Measurements from ENCODE around the gene OR2S2. TPM values are rescaled to one million over a fixed set of nuclear protein-coding genes. Genes with fewer than 3 reads are reported as not detected.
"Not testable (repeated sequence)": the region's sequence is repeated elsewhere in the genome, so short reads cannot be mapped to it uniquely, and the experiment has no call there.

The OR2S2 gene
- total and polyA plus RNA-seq, 8 donors, result not detected

GRCh38 chr9:36005891-36006290 is 47.9 kb upstream of the OR2S2 start:
- 80 to 100% (median 85%) methylated on average over 1 of the region's 1 CpG for WGBS, 5 donors
- Histone ChIP-seq H3K27me3 (peaks cover 0 to 19% (median 0%) of the 10 kb centered on the region in 3 donors), H3K4me3 (no peak overlapping the region), H3K27ac (no peak overlapping the region), H3K9me3 (peaks cover 0 to 8% (median 7%) of the 10 kb centered on the region in 4 donors), H3K36me3 (no peaks in the 10 kb centered on the region), H3K4me1 (peaks cover 0 to 12% (median 3%) of the 10 kb centered on the region in 4 donors)
- no peak for TF ChIP-seq POLR2AphosphoS5 (IDR thresholded peaks at IDR 0.05)
- no peak for TF ChIP-seq POLR2A (IDR thresholded peaks at IDR 0.05)
- intact Hi-C loops (cut with DNase I; ENCODE audit: low total_unique reads), result no loop called here
- DNase-seq, result no peak

GRCh38 chr9:35998333-35998732 is 40.4 kb upstream of the OR2S2 start:
- 93 to 100% (median 95%) methylated on average over 1 of the region's 1 CpG for WGBS, 5 donors
- Histone ChIP-seq H3K36me3 (no peaks in the 10 kb centered on the region), H3K9me3 (peaks cover 0 to 8% (median 6%) of the 10 kb centered on the region in 4 donors), H3K27me3 (peaks cover 0 to 11% (median 0%) of the 10 kb centered on the region in 3 donors), H3K27ac (no peak overlapping the region), H3K4me3 (no peak overlapping the region), H3K4me1 (no peaks in the 10 kb centered on the region)
- no peak for DNase-seq
- TF ChIP-seq EP300 (IDR thresholded peaks at IDR 0.05) (no peak), POLR2AphosphoS5 (IDR thresholded peaks at IDR 0.05) (no peak), CTCF (IDR thresholded peaks at IDR 0.05) (no peak), POLR2A (IDR thresholded peaks at IDR 0.05) (no peak)
- intact Hi-C loops (cut with DNase I; ENCODE audit: low total_unique reads), result no loop called here

GRCh38 chr9:35997016-35997415 is 39.1 kb upstream of the OR2S2 start:
- not testable (repeated sequence) for H3K27ac ChIP-seq
- 83 to 95% (median 90%) methylated on average over 4 of the region's 4 CpGs for WGBS, 5 donors

GRCh38 chr9:35996358-35996970 is 38.5 kb upstream of the OR2S2 start:
- H3K36me3 ChIP-seq, result no peaks in the 10 kb centered on the region
- intact Hi-C loops (cut with DNase I; ENCODE audit: low total_unique reads), result no loop called here
- no peak for TF ChIP-seq POLR2AphosphoS5 (IDR thresholded peaks at IDR 0.05)
- TF ChIP-seq CTCF (IDR thresholded peaks at IDR 0.05), result no peak
- TF ChIP-seq EP300 (IDR thresholded peaks at IDR 0.05), result no peak
- TF ChIP-seq POLR2A (IDR thresholded peaks at IDR 0.05), result no peak
- H3K27me3 ChIP-seq, result peaks cover 0 to 3% (median 0%) of the 10 kb centered on the region in 3 donors
- no peak overlapping the region for H3K4me3 ChIP-seq
- H3K4me1 ChIP-seq, result no peaks in the 10 kb centered on the region
- H3K27ac ChIP-seq, result no peak overlapping the region
- WGBS, 5 donors, result 72 to 96% (median 89%) methylated on average over 1 of the region's 1 CpG
- DNase-seq, result no peak
- H3K9me3 ChIP-seq, result peaks cover 0 to 8% (median 6%) of the 10 kb centered on the region in 4 donors

More at GRCh38 chr9:35997016-35997415, 39.1 kb upstream of the OR2S2 start:
- DNase-seq; H3K9me3 ChIP-seq; H3K4me1 ChIP-seq; H3K27me3 ChIP-seq; H3K36me3 ChIP-seq; intact Hi-C loops (cut with DNase I; ENCODE audit: low total_unique reads); H3K4me3 ChIP-seq: not testable (repeated sequence)

GRCh38 chr9:35994959-35995358 is 37.0 kb upstream of the OR2S2 start:
- DNase-seq, result no peak
- Histone ChIP-seq H3K27me3 (peaks cover 0 to 8% (median 0%) of the 10 kb centered on the region in 3 donors), H3K27ac (no peak overlapping the region), H3K9me3 (peaks cover 0 to 8% (median 6%) of the 10 kb centered on the region in 4 donors), H3K4me1 (no peaks in the 10 kb centered on the region), H3K4me3 (no peak overlapping the region), H3K36me3 (no peaks in the 10 kb centered on the region)
- no peak for TF ChIP-seq POLR2A (IDR thresholded peaks at IDR 0.05)
- TF ChIP-seq POLR2AphosphoS5 (IDR thresholded peaks at IDR 0.05), result no peak
- TF ChIP-seq CTCF (IDR thresholded peaks at IDR 0.05), result no peak
- TF ChIP-seq EP300 (IDR thresholded peaks at IDR 0.05), result no peak
- WGBS, 5 donors, result 45 to 60% (median 54%) methylated on average over 2 of the region's 2 CpGs
- intact Hi-C loops (cut with DNase I; ENCODE audit: low total_unique reads), result no loop called here

Measured in stomach (tissue), 9 donors.